Stomach (tissue), 4 donors: ENCODE data around the gene AKAP13.

Source experiments
- EP300 ChIP-seq: sonication (generic); formaldehyde crosslinking; IDR thresholded peaks from one replicate; pipeline ENCODE4 v1.6.1; 2017; ENCODE audit warnings: antibody characterized with exemption
- POLR2A ChIP-seq, 4 donors: fragments of 450-650 bp; IDR thresholded peaks; one replicate each; pipeline ENCODE4 v1.6.1; 2016; ENCODE audit warnings: antibody characterized with exemption in 4 of 4, control low read depth in 2 of 4, mild to moderate bottlenecking in 1 of 4, moderate library complexity in 1 of 4
- TF ChIP-seq, protein P1 (sequence below), 7 experiments: fragments of 450-650 bp in 4 of 7; fragments of 200-600 bp in 3 of 7; sonication (generic) in 3 of 7; IDR thresholded peaks; one replicate each; pipeline ENCODE4 v1.5.1; 2016 to 2019; ENCODE audit warnings: antibody characterized with exemption in 7 of 7, control low read depth in 2 of 7, mild to moderate bottlenecking in 1 of 7

DNA sequence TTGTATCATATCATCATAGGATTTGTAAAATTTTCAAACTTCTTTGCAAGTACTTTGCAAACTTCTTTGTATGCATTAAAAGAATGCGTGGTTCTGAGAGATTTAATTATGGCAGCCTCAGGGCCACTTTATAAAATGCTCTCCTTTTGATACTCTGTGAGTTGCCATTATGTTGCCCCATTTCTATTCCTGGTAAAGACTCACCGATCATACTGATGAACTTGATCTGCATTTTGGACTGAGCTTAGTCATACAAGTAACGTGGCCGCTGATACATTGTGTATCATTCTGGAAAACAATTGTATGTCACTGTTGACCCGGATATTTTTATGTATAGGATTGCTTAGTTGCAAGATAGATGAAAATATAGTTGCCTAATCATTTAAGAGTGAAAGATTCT is 38.8 kb downstream of the AKAP13 start:
- TF ChIP-seq POLR2A (IDR thresholded peaks at IDR 0.05) (no peak), EP300 (no peak)
- TF ChIP-seq, protein P1, sequence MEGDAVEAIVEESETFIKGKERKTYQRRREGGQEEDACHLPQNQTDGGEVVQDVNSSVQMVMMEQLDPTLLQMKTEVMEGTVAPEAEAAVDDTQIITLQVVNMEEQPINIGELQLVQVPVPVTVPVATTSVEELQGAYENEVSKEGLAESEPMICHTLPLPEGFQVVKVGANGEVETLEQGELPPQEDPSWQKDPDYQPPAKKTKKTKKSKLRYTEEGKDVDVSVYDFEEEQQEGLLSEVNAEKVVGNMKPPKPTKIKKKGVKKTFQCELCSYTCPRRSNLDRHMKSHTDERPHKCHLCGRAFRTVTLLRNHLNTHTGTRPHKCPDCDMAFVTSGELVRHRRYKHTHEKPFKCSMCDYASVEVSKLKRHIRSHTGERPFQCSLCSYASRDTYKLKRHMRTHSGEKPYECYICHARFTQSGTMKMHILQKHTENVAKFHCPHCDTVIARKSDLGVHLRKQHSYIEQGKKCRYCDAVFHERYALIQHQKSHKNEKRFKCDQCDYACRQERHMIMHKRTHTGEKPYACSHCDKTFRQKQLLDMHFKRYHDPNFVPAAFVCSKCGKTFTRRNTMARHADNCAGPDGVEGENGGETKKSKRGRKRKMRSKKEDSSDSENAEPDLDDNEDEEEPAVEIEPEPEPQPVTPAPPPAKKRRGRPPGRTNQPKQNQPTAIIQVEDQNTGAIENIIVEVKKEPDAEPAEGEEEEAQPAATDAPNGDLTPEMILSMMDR (IDR thresholded peaks at IDR 0.05): no peak
